Brain microvascular endothelial cell (primary cell): ENCODE measurements around the gene ZDHHC11B.
"Not testable (repeated sequence)": the region's sequence is repeated elsewhere in the genome, so short reads cannot be mapped to it uniquely, and the experiment has no call there.

Experiments used
- DNase-seq: peaks from one replicate; pipeline ENCODE4 v3.0.0-alpha.2; 2020
- H3K27ac ChIP-seq: fragments of 250-450 bp; sonication (Bioruptor Pico); 2 replicates; pipeline ENCODE4 v1.5.1; 2020; ENCODE audit warnings: mild to moderate bottlenecking, moderate library complexity
- H3K27me3 ChIP-seq: fragments of 250-450 bp; sonication (Bioruptor Pico); replicated peaks from 2 replicates; pipeline ENCODE4 v1.5.1; 2020; ENCODE audit warnings: mild to moderate bottlenecking
- H3K36me3 ChIP-seq: fragments of 250-450 bp; sonication (Bioruptor Pico); replicated peaks from 2 replicates; pipeline ENCODE4 v1.5.1; 2020; ENCODE audit warnings: mild to moderate bottlenecking
- H3K4me3 ChIP-seq: 2 replicates; pipeline ENCODE4 v1.5.1; 2011; ENCODE audit warnings: low read depth, mild to moderate bottlenecking, control low read depth, low read length, moderate library complexity
- CTCF ChIP-seq: IDR thresholded peaks from 2 replicates; pipeline ENCODE4 v1.5.1; 2011; ENCODE audit warnings: low read depth, mild to moderate bottlenecking, moderate library complexity, low read length, control low read depth, inconsistent platforms; ENCODE audit errors: missing control alignments
- in situ Hi-C: cut with HindIII; loops from 2 replicates; pipeline ENCODE4 v1.10.0; 2017; ENCODE audit warnings: low sequenced_read_pairs, low pct_ligation_motif_present

ZDHHC11B gene

GRCh38 chr5:816176-816575 is 31.6 kb upstream of the ZDHHC11B start:
- no peaks in the 10 kb centered on the region for H3K36me3 ChIP-seq
- no peak for DNase-seq
- in situ Hi-C loops, result no loop called here
- H3K27me3 ChIP-seq, result no peaks in the 10 kb centered on the region
- no peak overlapping the region for H3K4me3 ChIP-seq
- H3K27ac ChIP-seq, result no peak overlapping the region
- no peak for TF ChIP-seq CTCF

- no peaks in the 10 kb centered on the region for H3K27me3 ChIP-seq
- TF ChIP-seq CTCF, result no peak
- DNase-seq, result no peak
- in situ Hi-C loops, result no loop called here
- H3K36me3 ChIP-seq, result no peaks in the 10 kb centered on the region
- no peak overlapping the region for H3K27ac ChIP-seq
- no peak overlapping the region for H3K4me3 ChIP-seq
These were observed 30.9 kb upstream of the ZDHHC11B start for GRCh38 chr5:815449-815848.

GRCh38 chr5:813575-813974 is 29.0 kb upstream of the ZDHHC11B start:
- H3K27ac ChIP-seq, H3K4me3 ChIP-seq, H3K36me3 ChIP-seq, H3K27me3 ChIP-seq, DNase-seq, in situ Hi-C loops: not testable (repeated sequence)

GRCh38 chr5:811384-811783 is 26.9 kb upstream of the ZDHHC11B start:
- H3K27me3 ChIP-seq, in situ Hi-C loops, DNase-seq, H3K27ac ChIP-seq, H3K4me3 ChIP-seq, H3K36me3 ChIP-seq: not testable (repeated sequence)

GRCh38 chr5:807719-808514 is 23.4 kb upstream of the ZDHHC11B start:
- DNase-seq, in situ Hi-C loops, H3K27ac ChIP-seq, H3K36me3 ChIP-seq, H3K4me3 ChIP-seq, H3K27me3 ChIP-seq: not testable (repeated sequence)

- no peaks in the 10 kb centered on the region for H3K36me3 ChIP-seq
- in situ Hi-C loops, result no loop called here
- DNase-seq, result no peak
- no peak overlapping the region for H3K4me3 ChIP-seq
- H3K27me3 ChIP-seq, result no peaks in the 10 kb centered on the region
- no peak for TF ChIP-seq CTCF
- no peak overlapping the region for H3K27ac ChIP-seq
These were observed 16.9 kb upstream of the ZDHHC11B start for GRCh38 chr5:801472-801871.

- H3K36me3 ChIP-seq, H3K27me3 ChIP-seq, H3K27ac ChIP-seq, in situ Hi-C loops, H3K4me3 ChIP-seq, DNase-seq: not testable (repeated sequence)
These were observed 16.5 kb upstream of the ZDHHC11B start for GRCh38 chr5:801055-801454.

- H3K27ac ChIP-seq, in situ Hi-C loops, H3K27me3 ChIP-seq, H3K36me3 ChIP-seq, H3K4me3 ChIP-seq, DNase-seq: not testable (repeated sequence)
These were observed 14.1 kb upstream of the ZDHHC11B start for GRCh38 chr5:798505-799138.

GRCh38 chr5:797986-798385 is 13.5 kb upstream of the ZDHHC11B start:
- H3K27me3 ChIP-seq, H3K4me3 ChIP-seq, in situ Hi-C loops, DNase-seq, H3K36me3 ChIP-seq, H3K27ac ChIP-seq: not testable (repeated sequence)

GRCh38 chr5:795873-796272 is 11.3 kb upstream of the ZDHHC11B start:
- H3K27ac ChIP-seq, H3K36me3 ChIP-seq, DNase-seq, H3K27me3 ChIP-seq, H3K4me3 ChIP-seq, in situ Hi-C loops: not testable (repeated sequence)

- H3K27me3 ChIP-seq, H3K36me3 ChIP-seq, DNase-seq, in situ Hi-C loops, H3K27ac ChIP-seq, H3K4me3 ChIP-seq: not testable (repeated sequence)
These were observed 10.4 kb upstream of the ZDHHC11B start for GRCh38 chr5:794948-795347.
